ENCODE data around the gene TNFAIP8.

TNFAIP8 gene

DNA sequence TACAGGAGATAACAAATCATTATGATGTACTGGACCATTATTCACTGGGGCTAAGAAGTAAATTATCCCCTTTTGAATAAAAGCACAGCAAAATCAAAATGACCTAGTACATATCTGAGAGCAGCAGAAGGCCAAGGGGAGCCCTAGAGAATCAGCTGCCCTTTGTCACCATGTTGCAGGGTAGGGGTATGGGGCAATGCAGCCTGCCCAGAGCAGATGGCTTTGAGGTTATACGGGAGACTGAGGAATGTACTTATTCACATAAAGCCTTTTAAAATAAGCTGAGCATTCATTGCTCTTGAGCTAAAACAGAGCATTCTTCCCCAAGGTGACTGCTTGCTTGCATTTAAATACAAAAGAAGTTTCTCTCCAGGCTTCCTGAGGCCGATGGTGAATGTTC, 2.6 kb upstream of the TNFAIP8 start:
- no peak for DNase-seq

DNA sequence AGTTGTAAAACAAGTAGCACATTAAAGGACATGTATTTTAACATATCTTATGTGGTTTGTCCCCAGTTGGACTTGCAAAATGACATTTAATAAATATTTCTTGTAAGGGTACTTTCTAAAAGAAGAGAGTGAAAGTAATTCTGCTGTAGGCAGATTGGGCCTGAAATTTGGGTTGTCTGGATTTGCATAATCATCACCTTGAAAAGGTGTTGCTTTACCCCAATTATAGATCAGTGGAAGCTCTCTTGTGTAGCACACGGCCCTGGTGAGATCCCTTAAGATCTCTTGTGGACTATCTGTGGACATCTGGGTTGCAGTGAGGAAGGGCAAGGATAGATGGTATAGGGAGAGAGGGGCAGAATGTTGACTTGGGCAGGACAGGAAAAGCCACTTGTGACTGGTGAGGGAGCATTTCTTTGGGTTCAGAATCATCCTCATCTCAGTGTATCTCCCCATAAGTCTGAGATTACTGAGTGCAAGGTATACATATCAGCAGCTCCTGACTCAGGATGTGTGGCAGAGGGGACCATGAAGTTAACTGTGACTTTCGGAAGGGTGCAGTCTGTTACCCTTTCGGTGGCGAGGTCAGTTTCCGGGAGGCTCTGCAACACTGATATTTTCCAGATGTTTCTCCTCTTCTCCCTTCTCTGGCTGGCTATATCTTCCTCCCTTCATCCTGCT, 2.0 kb upstream of the TNFAIP8 start:
- no peak for DNase-seq

DNA sequence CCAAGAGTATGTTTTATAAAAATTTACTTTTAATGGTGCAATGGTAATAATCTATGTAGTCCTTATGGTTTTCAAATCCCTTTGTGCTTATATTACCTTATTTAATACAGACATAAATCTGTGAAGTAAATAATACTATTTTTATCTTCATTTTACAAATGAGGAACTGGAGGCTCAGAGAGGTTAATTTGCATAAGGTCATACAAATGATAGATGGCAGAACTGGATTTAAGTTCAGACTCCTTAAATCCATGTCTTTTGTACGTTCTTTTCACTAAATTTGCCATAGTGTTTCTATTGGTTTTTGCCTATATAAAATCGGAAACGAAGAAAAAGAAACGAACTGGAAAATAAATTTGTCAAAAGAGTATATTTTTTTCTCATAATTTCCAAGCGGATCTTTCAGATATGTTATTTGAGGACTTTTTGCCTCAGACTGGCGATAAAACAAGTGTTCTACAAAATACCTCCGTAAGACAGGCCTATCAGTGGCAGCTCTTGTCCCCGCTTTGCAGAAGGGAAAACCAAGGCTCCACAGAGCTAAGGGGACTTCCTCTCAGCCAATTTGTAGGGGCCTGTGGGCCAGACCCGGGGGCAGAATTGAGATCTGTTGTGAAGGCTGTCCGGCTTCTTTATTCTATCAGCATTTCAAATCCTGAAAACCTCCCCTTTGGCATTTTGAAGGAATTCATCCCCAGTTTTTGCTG, 1.1 kb upstream of the TNFAIP8 start:
- DNase-seq: no peak

DNA sequence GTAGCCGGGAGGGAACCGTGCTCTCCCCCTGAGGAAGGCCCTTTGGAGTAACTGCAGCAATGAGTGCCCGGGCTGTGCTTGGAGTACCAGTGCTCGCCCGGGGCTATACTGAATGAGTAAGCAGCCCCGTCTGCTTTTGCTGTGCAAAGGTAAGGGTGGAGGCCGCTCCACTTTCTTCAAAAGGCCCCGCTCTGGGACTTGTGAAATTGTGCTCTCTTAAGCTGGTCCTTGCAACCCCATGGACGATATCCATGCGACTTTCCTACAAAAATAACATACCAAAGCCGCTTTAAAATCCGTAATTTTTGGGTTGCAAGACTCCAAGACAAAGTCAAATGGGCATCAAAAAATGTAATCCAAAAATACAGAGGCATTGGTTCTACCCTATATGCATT, 578 bp upstream of the TNFAIP8 start:
- DNase-seq: no peak

DNA sequence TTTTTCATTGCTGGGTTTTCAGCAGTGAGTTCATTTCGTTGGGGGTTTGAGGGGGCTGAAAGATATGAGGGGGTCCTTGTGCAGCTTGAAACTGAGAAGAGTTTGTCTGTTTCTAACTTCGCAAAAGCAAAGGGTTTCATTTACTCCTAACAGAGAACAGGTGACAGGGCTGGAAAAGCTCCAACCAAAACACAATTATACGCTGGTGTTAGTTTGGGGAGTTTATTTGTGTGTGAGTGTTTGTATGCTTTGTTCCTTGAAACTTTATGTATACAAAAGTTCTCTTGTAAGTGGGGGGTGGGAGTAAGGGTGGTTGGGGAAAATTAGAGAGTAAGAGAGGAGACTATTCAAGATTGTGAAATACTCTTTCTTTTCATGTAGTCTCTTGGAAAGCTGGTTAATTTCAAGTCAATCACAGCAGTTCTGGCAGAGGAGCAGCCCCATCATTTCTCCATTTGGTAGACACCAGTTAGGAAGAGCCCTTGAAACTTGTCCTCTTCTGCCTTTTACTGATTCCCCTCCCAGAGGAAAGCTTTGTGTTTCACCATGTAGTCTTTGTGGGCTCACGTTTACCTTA, 881 bp downstream of the TNFAIP8 start:
- no peak for DNase-seq

DNA sequence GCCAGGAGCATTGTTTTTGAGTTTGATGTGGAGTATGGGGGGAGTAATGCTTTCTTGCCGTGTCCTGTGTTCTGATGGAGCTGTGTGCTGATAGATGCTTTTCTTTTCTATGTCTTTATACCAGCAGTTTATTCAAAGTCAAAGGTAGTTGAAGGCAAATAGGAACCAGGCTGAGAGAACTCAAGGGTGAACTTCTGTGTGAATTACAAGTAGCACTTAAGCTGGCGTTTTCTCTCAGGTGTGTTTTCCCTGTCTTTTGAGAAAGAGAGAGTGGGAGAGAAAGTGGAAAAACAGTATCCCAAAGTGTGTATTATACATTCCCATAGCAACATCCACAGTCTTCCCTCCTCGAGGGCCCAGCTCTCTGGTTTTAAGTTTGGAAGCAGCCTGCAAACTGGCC, 1.5 kb downstream of the TNFAIP8 start:
- DNase-seq: no peak

DNA sequence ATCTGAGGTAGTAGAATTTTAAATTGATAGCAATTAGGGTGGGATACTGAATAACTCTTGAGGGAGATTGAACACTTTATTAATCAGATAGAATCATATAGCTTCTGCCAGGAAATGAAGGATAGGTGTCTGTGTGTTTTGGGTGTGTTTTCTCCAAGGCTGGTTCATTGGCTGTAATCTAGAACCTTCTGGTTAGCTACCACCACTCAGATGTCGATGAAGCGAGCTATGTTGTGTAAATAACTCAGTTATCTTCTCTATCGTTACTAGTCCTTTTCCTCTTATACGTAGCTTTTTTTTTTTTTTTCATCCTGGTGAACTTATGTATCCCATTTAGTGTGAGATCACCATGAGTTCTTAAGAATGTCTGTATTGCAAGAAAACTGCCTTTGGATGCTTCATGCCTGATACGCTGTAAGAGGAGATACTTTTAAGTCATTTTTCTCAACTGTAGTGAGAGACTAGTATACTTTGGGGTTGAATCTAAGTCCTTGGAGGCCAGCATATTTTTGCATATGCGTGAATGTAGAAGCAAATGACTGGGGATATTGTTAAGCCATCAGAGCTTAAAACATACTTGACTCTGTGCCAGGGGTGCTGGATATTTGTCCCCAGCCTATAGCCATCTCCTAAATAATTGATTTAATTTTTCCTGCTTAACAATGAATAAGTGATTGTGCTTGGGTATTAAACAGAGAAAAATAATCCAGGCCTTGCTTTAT, 2.1 kb downstream of the TNFAIP8 start:
- DNase-seq: no peak

DNA sequence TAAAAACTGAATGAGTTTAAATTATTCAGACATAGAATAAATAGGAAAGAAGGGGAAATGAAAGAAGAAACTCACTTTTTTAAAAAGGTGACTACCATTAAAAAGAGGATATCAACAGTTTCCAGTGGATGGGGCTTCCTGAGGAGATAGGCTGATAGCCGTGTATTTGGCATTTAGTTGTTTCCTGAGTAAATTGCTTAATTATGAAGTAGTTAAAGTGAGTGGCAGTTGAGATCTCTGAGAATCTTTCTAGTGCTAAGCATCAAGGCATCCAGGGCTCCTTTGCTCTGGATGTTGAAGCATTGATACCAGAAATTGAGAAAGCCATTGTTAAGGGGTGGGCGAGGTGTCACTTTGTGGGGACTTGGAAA, 2.7 kb downstream of the TNFAIP8 start:
- no peak for DNase-seq

- DNase-seq: no peak
Measured at GRCh38 chr5:119358901-119359603, 3.2 kb downstream of the TNFAIP8 start.

DNA sequence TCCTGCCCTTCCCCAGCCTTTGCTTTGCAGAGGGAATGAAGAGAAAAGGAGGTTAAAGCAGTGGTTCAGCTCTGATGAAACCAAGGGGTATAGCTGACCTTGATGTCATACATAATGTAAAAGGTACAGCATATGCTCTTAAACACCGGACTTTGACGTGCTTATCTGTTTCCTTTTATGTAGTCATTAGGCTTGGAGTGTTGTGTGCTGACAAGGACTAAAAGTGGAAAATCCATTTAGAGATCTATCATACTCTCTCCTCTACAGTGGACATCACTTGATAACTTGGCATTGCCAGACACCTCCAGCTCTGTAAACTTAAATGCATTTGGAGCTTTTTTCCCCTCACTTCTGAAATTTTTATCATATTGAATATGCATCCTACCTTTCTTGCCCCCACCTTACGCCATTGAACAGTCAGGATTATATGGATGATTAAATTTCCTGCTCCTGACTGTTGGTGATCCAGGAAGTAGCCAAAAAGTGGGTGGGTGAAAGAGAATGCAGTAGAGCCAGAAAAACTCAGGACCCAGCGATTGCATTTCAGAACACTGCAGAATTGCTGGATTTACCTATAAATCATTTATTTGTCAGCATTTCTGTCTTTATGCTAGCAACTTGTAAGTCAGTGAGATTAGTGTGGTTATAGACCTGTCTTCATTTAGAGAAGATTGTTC, 4.1 kb downstream of the TNFAIP8 start:
- DNase-seq: no peak

- no peak for DNase-seq
Measured at GRCh38 chr5:119360905-119361593, 5.2 kb downstream of the TNFAIP8 start.

- DNase-seq: no peak
Measured at GRCh38 chr5:119361594-119362125, 5.8 kb downstream of the TNFAIP8 start.

DNA sequence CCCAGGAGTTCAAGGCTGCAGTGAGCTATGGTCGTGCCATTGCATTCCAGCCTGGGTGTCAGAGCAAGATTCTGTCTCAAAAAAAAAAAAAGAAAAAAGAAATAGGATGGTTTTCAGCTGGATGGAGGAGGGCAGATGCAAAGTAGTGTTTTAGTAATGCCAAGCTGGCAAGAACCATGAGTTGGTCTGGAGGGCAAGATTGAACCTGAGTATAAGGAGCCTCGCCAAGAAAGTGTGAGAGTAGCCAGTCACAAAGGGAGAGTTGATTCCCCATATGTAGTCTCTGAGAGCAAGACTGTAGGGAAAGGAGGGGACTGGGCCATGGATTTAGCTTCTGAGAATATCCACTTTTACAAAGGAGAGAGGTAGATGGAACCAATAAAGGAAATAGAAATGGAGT, 6.9 kb downstream of the TNFAIP8 start:
- no peak for DNase-seq

DNA sequence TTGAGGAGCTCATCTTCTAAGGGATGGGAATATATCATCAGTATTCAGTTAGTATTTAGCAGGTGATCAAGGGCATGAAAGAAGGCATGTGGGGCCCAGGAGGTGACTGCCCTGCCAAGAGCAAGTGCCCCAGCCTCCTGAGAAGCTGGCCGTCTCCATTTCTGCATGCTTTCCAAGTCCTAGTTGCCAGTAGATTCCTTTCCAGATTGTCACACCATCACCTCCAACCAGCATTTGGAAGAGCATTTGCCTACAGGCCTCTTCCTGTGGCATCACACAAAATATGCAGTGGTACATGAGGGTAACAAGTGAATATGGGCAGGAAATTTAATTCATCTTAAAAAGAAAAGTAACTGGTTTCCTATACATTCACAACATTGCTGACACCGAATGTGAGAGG, 7.5 kb downstream of the TNFAIP8 start:
- DNase-seq: no peak

DNA sequence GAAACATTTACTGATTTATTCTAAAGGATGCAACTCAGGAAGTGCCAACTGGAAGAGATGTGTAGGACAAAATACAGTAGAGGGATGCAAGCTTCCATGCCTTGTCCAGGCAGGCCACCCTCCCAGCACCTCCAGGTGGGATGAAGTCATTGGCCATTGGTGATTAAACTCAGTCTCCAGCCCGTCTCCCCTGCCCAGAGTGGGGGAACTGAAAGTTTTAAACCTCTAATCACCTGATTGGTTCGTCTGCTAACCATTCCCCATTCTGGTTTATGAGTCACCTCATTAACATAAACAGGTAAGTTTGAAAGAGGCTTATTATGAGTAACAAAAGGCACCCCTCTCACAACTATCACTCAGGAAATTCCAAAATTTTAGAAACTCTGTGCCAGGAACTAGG, 8.1 kb downstream of the TNFAIP8 start:
- DNase-seq: no peak

DNA sequence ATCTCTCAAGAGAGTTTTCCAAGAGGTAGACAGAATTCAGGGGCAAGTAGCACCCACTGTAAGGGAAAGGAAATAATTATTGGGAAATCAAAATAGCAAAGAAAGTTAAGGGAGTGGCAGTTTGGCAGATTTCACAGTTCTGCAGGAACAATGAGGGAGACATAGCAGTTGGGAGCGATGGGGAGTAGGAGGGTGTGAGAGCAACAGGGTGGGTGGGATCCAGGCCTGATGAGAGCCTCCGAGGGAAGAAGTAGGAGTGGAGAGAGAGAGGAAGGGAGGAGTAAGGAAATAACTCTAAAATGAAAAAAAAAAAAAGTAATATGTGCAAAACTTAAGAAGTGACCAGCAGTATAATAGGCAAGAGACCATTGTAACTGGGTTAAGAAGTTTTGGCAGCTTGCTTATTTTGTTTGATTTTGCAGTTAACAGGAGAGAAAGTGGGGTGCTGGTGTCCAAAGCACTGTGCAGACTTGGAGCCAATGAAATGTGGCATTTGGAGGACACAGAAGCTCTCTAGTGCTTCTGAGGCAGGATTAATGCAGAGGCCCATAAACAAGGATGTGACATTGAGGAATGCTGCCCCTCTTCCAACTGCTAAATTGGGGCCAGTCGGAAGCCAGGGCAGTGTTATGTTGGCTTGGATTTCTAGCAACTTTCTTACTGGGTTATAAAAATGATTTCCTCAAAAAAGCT, 10.2 kb downstream of the TNFAIP8 start:
- DNase-seq: no peak

- no peak for DNase-seq
Measured at GRCh38 chr5:119366540-119366881, 10.7 kb downstream of the TNFAIP8 start.

DNA sequence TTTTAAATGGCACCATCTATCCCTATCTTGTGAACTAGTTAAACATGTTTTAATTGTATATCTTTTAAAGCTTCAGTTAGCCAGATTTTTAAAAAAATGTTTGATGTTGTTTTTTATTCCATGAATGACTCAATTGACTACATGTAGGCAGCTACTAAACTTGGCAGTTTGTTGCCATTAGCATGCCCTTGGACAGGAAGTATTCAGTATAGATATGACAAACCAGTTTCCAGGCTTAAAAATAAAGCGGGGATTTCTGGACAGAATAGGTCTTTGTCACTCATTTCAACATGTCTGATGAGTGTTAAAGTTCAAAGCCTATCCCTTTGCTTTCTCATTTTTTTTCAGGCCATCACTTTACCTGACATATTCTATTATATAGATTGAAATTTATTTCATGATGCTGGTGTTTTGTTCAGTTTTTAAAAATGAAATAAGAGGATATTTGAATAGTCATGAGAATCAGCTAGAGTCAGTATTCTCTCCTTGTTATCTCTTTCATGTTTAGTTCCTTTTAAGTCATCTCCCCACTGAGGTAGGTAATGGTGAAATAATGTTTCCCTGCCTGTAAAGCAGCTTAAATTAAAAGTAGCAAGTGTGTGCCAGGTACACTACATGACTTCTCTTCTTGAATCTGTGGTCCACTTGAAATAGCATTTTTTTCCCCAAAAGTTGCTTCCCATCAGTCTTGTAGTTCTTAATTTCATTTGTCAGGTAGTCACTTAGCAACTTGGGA, 11.9 kb downstream of the TNFAIP8 start:
- DNase-seq: no peak

DNA sequence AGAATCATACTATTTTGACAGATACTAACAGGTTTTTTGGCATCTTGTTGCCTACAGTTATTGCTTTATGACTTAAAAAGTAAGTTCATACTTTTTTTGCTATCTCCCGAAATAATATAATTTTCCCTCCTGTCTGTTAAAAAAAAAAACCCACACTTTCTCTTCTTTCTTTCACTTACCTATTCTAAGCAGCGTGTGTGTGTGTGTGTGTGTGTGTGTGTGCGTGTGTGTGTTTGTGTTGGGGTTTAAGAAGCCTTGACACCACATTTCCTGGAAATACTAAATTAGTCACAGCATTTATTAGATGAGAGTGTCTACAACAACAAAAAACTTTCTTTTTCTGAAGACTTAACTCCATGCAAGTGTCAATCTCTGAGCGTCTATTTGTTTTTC, 12.4 kb downstream of the TNFAIP8 start:
- DNase-seq: no peak

GRCh38 chr5:119370486-119370885, 14.7 kb downstream of the TNFAIP8 start:
- DNase-seq: no peak

DNA sequence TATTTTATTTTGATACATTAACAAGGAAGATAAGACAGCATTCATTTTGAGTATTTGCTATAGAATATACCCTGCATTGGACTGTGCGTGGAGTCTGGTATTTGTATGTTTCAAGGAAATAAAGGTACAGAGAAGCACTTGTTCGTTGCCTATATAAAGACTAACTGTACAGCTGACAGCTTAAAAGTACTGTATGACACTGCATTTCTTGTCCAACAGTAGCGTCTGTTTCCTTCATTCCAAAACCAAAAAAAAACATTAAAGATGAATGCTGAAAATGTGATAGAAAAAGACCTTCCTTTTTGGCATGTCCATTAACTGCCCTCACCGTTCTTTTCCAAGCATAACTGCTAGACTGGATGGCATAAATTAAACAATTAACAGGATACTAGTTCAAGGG, 15.3 kb downstream of the TNFAIP8 start:
- no peak for DNase-seq
